ENCODE data around the gene SSH3.
A peak's percentile ranks its signal among the peaks of the same experiment; 100 is the strongest.

SSH3 gene

GRCh38 chr11:67349457-67349856 is 46.1 kb downstream of the SSH3 start:
- DNase-seq, result no peak

- no peak for DNase-seq
Observed at GRCh38 chr11:67349928-67350465, 46.7 kb downstream of the SSH3 start.

GRCh38 chr11:67351275-67352005 is 48.1 kb downstream of the SSH3 start:
- DNase-seq, result peak; percentile 77

- DNase-seq, result peak; percentile 51
Observed at GRCh38 chr11:67352546-67353316, 49.4 kb downstream of the SSH3 start.

GRCh38 chr11:67353317-67354074 is 50.2 kb downstream of the SSH3 start, which contains the start of gene POLD4:
Gene POLD4, minus strand, starts transcription at chr11:67353546. Its CDS starts 147 bp downstream, at chr11:67353399.
- peak; percentile 97 for DNase-seq

GRCh38 chr11:67354075-67355022 is 51.0 kb downstream of the SSH3 start:
- DNase-seq, result no peak

- no peak for DNase-seq
Observed at GRCh38 chr11:67355023-67355793, 51.9 kb downstream of the SSH3 start.

- no peak for DNase-seq
Observed at GRCh38 chr11:67355794-67356386, 52.6 kb downstream of the SSH3 start.

GRCh38 chr11:67356387-67356863 is 53.1 kb downstream of the SSH3 start:
- DNase-seq, result no peak

GRCh38 chr11:67356864-67357561 is 53.7 kb downstream of the SSH3 start:
- peak; percentile 85 for DNase-seq

GRCh38 chr11:67357831-67358670 is 54.7 kb downstream of the SSH3 start:
- DNase-seq, result no peak
